ENCODE results near the gene NAV1.

- no peak for TF ChIP-seq THRAP3 (IDR thresholded peaks at IDR 0.05; ENCODE audit: borderline replicate concordance)
- TF ChIP-seq CTCF (IDR thresholded peaks at IDR 0.05 in 2 of 3, conservative IDR thresholded peaks at IDR 0.05 in 1 of 3; ENCODE audit: insufficient read depth in 2 of 3, low read depth in 1 of 3, low read length in 3 of 3): no peak
- no peak for TF ChIP-seq ZBTB7A (IDR thresholded peaks at IDR 0.05; ENCODE audit: borderline replicate concordance, control insufficient read depth, low read depth, low read length)
Measured at GRCh38 chr1:201535046-201535918, 3.6 kb upstream of the NAV1 start.

All from K562 (cell line).